HUDEP-2 (cell line): ENCODE measurements around the gene MEGF9.
"Not testable (repeated sequence)": the region's sequence is repeated elsewhere in the genome, so short reads cannot be mapped to it uniquely, and the experiment has no call there.

Source experiments
- DNase-seq, 76 experiments: peaks; one replicate each; lab custom pipeline; 2025; ENCODE audit not compliant: unreplicated experiment in 76 of 76; lab: John Stamatoyannopoulos, UW

Gene MEGF9

DNA sequence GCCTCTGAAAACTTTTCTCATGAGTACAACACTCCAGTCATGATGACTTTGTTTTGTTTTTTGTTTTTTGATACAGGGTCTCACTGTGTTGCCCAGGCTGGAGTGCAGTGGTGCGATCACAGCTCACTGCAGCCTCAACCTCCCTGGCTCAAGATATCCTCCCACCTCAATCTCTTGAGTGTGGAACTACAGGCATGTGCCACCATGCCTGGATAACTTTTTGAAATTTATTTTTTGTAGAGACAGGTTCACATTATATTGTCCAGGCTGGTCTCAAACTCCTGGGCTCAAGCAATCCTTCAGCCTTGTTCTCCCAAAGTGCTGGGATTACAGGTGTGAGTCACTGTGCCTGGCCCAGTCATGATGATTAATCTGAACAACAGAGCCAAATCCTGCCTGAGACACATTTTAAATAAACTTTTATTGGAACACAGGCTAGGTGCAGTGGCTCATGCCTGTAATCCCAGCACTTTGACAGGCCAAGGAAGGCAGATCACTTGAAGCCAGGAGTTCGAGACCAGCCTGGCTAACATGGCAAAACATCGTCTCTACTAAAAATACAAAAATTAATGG lies 85.3 kb downstream of the MEGF9 start:
- not testable (repeated sequence) for DNase-seq

DNA sequence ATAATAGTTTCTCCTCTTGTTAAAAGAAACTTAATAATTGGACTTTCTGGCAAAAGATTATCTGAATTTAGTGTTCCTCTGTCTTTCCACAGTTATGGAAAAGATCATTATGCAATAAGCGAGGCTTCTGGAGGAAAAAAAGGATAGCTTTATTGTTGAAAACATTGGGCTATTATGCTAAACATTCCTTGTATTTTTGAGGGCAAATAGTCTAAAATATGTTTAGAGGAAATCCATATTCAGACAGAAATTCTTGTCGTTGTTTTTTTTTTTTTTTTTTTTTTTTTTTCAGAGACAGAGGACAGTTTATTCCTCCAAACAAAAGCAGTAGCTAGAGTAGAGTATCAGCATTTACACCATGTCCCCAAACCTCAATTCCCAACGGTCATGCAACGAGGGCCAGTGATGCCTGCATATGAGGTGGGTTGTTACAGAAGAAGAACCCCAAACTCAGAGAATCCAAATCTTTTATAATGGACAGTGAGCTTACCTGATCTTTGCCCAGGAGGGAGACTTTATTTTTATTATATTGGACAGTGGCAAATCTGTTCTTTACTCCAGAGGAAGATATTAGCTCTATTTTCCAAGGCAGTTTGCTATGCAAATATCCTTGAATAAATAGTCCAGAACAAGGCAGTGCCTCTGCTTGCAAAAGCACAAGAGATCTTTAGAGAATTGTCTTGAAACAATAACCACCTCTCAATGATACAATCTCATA lies 85.9 kb downstream of the MEGF9 start:
- no peak for DNase-seq

DNA sequence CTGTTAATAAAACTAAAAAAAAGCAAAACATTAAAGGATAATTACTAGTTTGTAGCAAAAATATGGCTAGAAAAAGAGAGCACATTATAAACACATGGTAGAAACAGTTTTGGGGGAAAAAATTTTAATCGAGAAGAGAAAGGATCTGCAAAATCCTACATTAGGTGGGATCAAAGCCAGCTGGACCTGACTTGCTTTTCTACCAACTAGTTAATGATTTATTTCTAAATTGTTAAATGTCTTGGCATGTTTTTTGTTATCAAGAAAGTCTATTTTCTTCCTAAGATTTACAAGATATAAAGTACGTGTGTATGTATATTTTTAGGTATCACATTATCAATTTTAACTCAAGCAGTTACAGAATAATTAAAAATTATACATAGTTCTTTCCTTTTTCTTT lies 87.2 kb downstream of the MEGF9 start:
- DNase-seq, result no peak

DNA sequence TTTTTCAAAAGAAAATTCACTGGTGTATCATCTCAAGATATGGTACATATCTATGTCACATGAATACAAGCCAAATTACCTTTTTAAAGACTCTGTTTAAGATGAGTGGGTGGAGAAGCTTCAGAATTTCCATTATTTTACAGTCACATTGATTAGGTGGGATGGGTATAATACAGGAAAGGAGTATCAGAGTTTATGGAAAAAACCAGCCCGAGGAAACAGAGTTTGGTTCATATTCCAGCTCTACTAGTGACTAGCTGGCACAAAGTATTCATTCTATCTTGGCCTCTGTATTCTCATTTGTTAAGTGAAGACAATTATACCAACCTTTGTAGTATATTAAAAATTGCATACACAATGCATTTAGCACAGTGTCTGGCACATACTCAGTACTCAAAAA lies 87.8 kb downstream of the MEGF9 start:
- DNase-seq, result no peak

DNA sequence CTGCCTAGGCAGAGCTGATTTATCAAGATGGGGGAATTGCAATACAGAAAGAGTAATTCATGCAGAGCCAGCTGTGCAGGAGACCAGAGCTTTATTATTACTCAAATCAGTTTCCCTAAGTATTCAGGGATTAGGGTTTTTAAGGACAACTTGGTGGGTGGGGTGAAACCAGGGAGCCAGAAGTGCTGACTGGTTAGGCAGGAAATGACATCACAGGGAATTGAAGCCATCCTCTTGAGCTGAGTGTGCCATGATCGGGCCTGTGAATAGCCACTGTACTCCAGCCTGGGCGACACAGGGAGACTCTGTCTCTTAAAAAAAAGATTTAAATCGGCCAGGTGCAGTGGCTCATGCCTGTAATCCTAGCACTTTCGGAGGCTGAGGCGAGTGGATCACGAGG lies 89.0 kb downstream of the MEGF9 start:
- DNase-seq, result no peak

DNA sequence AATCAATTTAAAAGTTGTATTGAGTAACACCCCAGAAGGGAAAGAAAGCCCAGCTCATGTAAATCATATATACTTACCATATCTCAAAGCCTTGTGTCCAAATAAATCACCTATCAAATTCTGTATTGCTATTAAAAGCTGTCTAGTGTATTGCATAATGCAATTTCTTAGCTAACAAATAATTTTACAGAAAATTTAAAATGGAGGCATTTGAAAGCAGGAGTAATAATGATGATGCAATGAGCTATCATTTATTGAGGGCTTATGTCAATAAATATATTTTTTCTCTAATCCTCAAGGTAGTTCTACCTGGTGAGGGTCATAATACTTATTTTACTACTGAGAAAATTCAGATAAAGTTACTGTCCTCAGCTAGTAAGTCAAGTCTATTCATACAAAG lies 91.5 kb downstream of the MEGF9 start:
- DNase-seq, result no peak

DNA sequence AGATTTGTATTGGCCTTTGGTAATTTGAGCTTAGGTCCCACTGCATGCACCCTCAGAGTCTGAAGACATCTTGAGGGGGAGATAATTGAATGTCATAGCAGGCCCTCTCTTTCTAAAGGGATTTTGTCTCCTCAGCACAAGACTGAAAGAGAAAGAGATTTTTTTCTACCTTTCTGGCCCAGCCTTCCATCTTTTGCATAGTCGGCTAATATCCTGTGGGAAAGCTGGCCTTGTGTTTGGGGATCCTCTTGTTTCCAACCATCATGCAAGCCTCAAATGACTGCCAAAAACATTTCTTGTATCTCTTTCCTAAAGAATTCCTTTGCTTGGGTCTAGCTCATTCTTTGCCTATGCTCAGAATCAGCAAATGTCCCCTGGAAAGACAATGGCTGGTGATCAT lies 92.3 kb downstream of the MEGF9 start:
- no peak for DNase-seq

DNA sequence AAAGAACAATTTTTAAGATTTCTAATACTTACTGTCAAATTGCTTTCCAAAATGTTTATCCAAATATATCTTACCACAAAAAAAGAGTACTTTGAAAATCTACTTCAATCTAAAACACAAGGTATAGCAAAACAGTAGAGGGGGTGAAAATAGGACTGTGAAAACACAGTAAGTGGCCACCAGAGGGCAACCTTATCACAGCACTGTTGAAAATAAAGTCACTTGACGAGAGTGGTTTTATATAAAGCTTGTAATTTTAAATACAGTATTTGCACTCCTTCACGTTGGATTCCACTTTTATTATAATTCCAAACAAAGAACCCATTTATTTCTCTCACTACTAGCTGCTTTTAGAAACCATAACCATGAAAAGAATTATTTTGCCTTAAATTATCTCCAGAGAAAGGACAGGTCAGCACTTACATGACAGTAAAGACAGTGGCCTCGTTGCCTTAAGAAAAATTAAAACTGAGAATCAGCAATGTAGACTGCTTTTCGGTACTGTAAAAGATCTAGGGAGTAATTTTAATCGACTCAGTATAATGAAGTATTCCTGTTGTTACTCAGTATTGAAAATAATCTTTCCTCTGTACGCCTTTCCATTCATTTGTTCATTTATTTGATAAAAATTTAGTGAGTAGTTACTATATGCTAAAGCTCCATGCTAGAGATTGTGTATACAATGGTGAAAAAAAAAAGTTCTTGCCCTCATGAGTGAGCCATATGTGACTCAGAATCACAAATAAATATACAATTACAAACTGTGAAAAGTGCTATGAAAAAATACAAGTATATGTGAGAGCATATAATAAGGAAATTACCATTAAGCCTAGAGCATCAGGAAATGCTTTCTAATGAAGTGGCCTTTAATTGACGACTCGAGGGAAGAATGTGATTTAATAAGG lies 94.3 kb downstream of the MEGF9 start:
- peak in 46 of 76 experiments; percentile 3 to 61 (median 26) for DNase-seq

DNA sequence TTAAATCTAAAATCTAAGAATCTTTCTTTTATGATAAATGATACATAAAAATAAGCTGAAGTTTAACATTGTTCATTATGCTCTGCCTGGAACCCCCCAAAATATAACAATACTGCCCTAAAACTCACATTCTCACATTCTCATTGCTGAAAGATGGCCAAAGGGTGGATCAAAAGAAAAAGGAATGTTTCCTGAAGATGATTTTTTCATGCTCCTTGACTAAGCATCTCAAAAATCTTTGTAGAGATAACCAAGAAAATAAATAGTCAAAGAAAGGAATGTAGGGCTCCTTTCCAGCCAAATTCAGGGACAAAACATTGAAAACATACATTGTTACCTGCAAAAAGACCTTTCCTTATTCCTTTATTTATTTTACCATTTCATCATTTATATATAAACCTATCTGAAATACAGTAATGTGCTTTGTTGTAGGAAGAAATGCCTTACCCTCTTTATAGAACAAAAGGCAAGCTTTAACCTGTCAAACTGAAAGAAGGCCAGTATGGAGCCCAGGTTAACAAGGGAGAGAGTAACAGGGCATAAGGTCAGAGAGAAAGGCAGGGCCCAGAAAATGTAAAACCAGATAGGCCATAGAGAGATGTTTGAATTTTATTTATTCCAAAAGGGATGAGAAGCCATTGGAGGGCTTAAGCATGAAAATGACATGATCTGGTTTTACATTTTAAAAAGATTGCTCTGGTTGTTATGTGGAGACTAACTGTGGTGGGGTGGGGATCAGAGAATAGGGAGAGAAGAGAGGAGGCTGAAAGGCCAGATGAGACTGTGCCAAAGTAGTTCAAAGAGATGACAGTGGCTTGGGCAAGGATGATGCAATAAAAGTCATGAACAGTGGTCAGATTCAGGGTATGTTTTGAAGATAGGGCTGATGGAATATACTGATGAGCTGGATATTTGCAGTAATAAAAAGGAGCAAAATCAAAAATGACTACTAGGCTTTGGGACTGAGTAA lies 97.0 kb downstream of the MEGF9 start:
- peak in 1 of 76 experiments; percentile 6 for DNase-seq

DNA sequence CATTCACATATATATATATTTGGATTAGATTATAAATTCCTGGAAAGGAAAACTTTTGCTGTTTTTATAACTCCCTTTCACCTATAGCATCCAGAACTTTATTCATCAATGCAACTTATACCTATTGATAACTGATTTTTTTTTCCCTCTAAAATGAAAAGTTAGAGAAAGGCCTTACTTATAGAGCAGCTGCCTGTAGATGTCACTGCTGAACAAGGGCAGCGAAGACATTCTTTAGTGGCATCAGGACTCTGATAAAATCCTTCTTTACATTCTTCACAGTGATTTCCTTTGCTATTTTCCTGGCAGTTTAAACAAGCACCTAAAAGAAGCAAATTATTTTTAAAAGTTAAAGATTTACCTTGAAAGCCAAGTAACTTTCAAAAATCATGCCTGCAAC lies 102.1 kb downstream of the MEGF9 start:
- DNase-seq, result no peak

DNA sequence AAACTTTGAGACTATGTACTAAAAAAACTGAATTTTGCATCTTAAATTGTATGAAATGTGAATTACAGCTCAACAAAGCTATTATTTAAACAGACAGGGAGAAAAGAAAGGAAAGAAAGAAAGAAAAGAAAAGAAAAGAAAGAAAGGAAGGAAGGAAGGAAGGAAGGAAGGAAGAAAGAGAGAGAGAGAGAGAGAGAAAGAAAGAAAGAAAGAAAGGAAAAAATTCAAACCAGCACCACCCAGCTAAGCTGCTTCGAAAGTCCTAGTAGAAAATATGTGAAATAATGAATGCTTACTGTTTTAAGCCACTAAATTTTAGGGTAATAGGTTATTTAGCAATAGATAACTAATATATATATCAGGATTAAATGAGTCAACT lies 102.6 kb downstream of the MEGF9 start:
- DNase-seq, result no peak

DNA sequence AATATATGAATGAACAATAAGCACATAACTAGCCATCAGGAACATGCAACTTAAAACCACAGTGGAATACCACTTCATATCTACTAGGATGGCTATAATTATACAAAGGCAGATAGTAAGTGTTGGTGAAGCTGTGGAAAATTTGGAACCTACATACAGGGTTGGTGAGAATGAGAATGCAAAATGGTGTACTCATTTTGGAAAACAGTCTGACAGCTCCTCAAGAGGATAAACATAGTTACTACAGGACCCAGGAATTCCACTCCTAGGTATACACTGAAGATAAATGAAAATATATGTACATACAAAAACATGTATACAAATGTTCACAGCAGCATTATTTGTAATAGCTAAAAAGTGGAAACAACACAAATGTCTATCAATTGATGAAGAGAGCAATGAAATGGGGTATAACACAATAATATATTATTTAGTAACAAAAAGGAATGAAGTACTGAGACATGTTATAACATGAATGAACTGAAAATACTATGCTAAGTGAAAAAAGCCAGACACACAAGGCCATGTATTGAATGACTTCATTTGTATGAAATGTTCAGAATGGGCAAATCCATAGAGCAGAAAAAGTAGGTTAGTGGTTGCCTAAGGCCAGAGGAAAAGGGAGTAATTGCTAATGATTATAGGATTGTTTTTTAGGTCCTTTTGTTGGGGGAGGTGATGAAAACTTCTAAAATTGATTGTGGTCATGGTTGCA lies 103.1 kb downstream of the MEGF9 start:
- peak in 14 of 76 experiments; percentile 2 to 42 (median 12) for DNase-seq

DNA sequence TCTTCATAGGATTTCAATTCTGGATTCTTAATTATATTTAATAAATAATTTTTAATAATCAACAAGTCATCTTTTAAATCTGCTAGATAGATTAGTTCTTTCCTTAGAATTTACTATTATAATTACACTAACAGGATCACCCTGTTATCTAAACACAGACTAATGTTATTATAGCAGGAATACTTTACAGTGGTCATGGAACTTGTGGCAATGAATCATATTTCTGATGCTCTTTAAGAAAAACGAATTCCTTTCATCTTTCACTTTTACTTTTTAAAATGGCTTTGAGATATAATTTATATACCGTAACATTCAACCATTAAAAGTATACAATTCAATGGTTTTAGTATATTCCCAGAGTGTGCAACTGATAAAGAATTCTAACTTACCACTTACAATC lies 104.6 kb downstream of the MEGF9 start:
- no peak for DNase-seq

DNA sequence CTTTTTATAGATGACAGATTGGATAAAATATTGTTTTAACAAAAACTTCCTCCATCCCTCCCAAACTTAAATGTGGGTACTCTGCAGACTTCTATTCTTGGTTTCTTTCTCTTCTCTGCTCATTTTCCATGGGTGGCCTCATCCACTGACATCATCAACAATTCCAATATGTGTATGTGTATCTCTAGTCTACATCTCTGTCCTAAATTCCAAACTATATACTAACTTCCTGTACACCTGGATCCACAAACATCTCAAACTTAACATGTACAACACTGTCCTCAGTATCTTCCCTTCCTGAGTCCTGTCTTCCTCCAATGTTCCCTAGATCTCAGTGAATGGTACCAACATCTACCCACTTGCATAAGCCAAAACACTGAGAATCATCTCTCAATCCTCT lies 105.8 kb downstream of the MEGF9 start:
- no peak for DNase-seq

DNA sequence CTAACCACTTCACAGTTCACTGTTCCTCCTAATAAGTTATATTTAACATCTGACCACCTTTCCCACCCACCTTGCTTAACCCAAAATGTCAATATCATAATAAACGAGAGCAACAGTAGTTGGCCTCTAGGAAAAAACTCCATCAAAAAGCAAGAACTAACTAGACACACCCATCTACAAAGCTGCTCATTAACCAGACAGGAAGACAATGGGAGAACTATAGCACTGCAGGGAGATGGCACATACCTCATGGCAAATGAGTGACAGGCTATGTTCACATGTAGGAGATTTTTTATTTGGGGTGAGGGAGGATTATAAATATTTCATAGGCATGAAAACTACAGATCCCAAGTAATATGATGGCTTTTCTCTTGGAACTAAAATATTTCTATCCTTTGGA lies 110.7 kb downstream of the MEGF9 start:
- DNase-seq, result no peak

DNA sequence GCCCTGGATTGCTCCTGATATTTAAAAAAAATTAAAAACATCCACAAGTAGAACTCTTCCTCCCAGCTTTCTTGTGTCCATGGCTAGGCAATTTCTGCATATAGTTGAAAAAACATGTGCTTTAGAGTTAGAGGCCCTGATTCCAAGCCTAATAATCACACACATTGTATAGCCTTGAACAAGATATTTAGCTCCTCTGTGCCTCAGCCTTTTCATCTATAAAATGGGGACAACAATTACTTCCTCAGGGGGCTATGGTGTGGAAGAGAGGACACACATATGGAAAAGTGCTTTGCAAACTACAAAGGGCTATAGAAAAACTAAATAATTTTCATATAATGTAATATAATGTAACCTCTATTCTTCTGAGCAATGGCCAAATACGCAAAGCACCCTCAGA lies 111.3 kb downstream of the MEGF9 start:
- no peak for DNase-seq

DNA sequence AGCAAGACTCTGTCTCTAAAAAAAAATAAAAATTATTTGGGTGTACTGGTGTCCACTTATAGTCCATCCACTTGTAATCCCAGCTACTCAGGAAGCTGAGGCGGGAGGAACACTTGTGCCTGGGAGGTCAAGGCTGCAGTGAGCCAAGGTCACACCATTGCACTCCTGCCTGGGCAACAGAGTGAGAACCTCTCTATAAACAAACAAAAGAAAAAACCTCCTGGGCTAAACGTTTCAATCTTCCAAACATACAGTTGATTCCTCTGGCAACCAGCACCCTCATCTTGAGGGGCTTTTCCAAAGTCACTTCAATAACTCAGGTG lies 120.4 kb downstream of the MEGF9 start:
- DNase-seq, result no peak

DNA sequence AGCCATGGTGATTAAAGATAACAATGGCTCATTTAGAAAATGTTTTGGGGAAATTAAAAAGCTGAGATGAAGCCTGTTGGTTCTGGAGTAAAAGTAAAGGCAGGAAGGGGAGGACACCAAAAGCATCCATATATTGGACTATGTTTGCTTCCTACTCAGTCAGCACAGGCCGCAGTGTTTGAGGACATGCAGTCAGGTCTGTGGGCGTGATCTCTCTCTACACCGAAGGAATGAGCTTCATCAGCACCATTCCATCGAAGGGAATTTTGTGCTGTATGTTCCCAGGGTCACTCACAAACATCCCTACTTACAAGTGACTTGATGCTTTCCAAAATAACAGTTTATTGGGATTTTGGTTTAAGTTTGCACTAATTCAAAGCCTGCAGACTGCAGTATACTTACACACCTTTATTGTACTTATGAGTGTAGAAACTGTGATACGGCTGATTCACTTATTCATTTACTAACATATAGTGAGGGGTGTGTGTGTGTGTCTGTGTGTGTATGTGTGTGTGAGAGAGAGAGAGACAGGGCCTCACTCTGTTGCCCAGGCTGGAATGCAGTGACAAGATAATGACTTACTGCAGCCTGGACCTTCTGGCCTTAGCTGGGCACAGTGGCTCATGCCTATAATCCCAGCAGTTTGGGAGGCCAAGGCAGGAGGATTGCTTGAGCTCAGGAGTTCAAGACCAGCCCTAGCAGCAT lies 120.9 kb downstream of the MEGF9 start:
- no peak for DNase-seq

DNA sequence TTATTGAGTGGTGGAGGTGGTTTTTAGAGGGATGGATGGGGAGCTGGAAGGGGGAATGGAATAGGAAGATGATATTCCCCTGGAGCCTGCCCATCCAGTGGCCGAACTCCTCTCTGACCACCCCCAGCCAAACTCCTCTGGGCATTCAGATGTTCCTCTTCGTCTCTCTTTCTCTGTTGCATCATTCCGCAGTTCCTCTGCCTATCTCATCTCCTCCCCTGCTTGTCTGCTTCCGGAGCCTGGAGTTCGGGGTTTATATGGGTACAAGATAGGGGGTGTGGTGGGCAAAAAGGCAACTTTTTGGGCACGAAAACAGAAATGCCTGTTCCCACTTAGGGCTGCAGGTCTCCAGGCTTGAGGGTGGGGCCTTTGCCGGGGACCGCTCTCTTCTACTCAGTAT lies 122.1 kb downstream of the MEGF9 start:
- DNase-seq, result no peak

DNA sequence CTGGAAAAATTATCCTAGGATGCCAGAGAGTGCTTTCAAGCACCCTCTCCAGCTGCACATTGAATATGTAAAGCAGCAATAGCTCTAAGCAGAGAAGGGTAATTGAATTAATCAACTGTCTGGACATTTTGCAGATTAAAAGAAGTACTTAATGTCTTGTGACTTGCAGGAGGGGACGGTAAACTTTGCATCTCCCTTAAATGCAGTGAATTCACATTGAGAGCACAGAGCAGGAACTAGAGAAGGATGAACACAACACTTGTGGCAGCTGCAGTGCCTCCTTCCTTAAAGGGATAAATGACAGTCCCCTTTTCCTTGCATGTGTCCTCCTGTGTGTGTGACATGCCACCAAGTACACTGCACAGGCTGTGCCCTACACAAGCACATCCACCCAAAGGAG lies 126.9 kb downstream of the MEGF9 start:
- no peak for DNase-seq
